ENCODE results near the gene THRAP3. TPM values are rescaled to one million over a fixed set of nuclear protein-coding genes. Genes with fewer than 3 reads are reported as not detected.

THRAP3 gene
- total and polyA plus RNA-seq, 9 of the 15 experiments (the other 6 are each of a cell fraction or from before 2014, with no cell fraction given): 66.2 to 135 (median 113) TPM

DNA sequence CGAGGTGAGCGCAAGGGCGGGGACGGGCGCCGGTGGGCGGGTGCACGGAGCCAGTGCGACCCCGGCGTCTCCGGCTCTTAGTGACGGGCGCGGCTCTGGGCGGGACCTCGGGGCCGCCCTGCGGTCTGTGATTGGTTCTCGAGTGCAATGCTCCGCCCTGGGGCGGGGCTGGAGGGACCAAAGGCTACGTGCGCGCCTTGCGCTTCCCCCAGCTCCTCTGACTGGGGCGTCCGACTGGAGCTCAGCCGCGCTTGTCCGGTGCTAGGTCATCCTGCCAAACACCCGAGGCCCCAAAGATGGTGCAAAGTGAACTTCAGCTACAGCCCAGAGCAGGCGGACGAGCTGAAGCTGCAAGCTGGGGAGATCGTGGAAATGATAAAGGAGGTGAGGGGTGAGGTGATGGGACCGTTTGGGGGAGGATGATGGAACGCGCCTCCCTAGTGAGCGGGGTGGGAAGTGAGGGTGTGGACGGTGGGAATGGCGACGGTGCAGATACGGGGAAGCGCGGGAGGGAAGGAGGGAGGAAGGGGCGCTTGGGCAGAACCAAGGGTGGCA is 82.7 kb downstream of the THRAP3 start:
- H2AFZ ChIP-seq (ENCODE audit: low read depth, low read length): peak overlapping the region; percentile 95
- ATAC-seq: peak; percentile 100
- H3K36me3 ChIP-seq (ENCODE audit: control insufficient read depth, insufficient read depth, low read length): peaks cover 32% of the 10 kb centered on the region
- H3K4me1 ChIP-seq (replicated peaks in 1 of 2; ENCODE audit: control insufficient read depth in 2 of 2, insufficient read depth in 2 of 2, low read length in 2 of 2): peaks cover 4 to 23% of the 10 kb centered on the region in 2 experiments; a peak in 3 of 5 replicates
- H3K9me1 ChIP-seq (ENCODE audit: control insufficient read depth, insufficient read depth, low read length): peaks cover 7% of the 10 kb centered on the region
- DNase-seq (ENCODE audit: extremely low read depth in 1 of 4, low spot score in 3 of 4): peak; percentile 98 to 100 (median 100)
- POLR2A ChIA-PET: interaction anchor here (0.6 to 1.5 kb wide), 13 partner anchors 13 to 722 kb away, joined by 3 to 9 read pairs (median 4); partner anchors contain the start of gene EVA1B
- peak overlapping the region; percentile 95 for H3K4me2 ChIP-seq (ENCODE audit: insufficient read depth, low read length)
- intact Hi-C loops (cut with micrococcal nuclease) (no loop called here), in situ Hi-C loops (cut with MboI) (no loop called here)
- no peaks in the 10 kb centered on the region for H3K27me3 ChIP-seq (ENCODE audit: control insufficient read depth in 2 of 2, insufficient read depth in 2 of 2, low read length in 2 of 2)
- CTCF ChIA-PET (ENCODE audit: low intra/inter-chr PET ratio): no interaction called here
- H3K9me3 ChIP-seq (replicated peaks; ENCODE audit: control insufficient read depth, insufficient read depth, low read depth, low read length): no peaks in the 10 kb centered on the region
- BruUV-seq (replicated peaks): no TSS peak
- H3K27ac ChIP-seq (ENCODE audit: extremely low read depth, low read depth, low read length): no peak overlapping the region; the same call in 1 of the 3 replicates
- H3K4me3 ChIP-seq: peak overlapping the region; percentile 51
- WGBS (ENCODE audit: insufficient coverage, low coverage, missing lambda C conversion rate): 1% methylated on average over 45 of the region's 46 CpGs
- no peaks in the 10 kb centered on the region; the same call in 1 of the 2 replicates for H4K20me1 ChIP-seq (replicated peaks; ENCODE audit: control insufficient read depth, insufficient read depth, low read length)
- peak; percentile 93 for FAIRE-seq
- peak overlapping the region; percentile 46 to 82; a peak in 3 of 4 replicates for H3K9ac ChIP-seq (ENCODE audit: insufficient read depth in 1 of 2, low read depth in 2 of 2, low read length in 2 of 2)
- no peaks in the 10 kb centered on the region for H3K79me2 ChIP-seq (ENCODE audit: control insufficient read depth, insufficient read depth, low read length)
- no peak for TF ChIP-seq MXI1 (IDR thresholded peaks at IDR 0.05; ENCODE audit: low read depth, low read length)
- TF ChIP-seq PTBP1 (IDR thresholded peaks at IDR 0.05; ENCODE audit: low read depth, low read length): no peak
- TF ChIP-seq PHB2 (IDR thresholded peaks at IDR 0.05; ENCODE audit: low read depth): 0 out of 2 replicates have a peak, but pooled peaks have one; percentile 47
- peak; percentile 41 for TF ChIP-seq FOS (IDR thresholded peaks at IDR 0.05; ENCODE audit: extremely low read depth, insufficient read length)
- no peak for TF ChIP-seq CCNT2 (IDR thresholded peaks at IDR 0.05; ENCODE audit: borderline replicate concordance, extremely low read depth, insufficient read length, low read depth, low read length)
- peak; percentile 37; the same call in 1 of the 2 replicates for TF ChIP-seq CC2D1A (IDR thresholded peaks at IDR 0.05)
- TF ChIP-seq GTF2A2 (tag; IDR thresholded peaks at IDR 0.05): no peak
- TF ChIP-seq SUPT5H (IDR thresholded peaks at IDR 0.05): peak; percentile 86
- TF ChIP-seq CHCHD3 (CRISPR knock-in tag; IDR thresholded peaks at IDR 0.05): peak; percentile 60; the same call in 1 of the 2 replicates
- TF ChIP-seq NRF1 (conservative IDR thresholded peaks at IDR 0.05 in 1 of 2, IDR thresholded peaks at IDR 0.05 in 1 of 2): peak; percentile 80 to 84
- TF ChIP-seq ELF4 (CRISPR knock-in tag; IDR thresholded peaks at IDR 0.05): peak; percentile 73; the same call in 1 of the 2 replicates
- TF ChIP-seq, protein P1, sequence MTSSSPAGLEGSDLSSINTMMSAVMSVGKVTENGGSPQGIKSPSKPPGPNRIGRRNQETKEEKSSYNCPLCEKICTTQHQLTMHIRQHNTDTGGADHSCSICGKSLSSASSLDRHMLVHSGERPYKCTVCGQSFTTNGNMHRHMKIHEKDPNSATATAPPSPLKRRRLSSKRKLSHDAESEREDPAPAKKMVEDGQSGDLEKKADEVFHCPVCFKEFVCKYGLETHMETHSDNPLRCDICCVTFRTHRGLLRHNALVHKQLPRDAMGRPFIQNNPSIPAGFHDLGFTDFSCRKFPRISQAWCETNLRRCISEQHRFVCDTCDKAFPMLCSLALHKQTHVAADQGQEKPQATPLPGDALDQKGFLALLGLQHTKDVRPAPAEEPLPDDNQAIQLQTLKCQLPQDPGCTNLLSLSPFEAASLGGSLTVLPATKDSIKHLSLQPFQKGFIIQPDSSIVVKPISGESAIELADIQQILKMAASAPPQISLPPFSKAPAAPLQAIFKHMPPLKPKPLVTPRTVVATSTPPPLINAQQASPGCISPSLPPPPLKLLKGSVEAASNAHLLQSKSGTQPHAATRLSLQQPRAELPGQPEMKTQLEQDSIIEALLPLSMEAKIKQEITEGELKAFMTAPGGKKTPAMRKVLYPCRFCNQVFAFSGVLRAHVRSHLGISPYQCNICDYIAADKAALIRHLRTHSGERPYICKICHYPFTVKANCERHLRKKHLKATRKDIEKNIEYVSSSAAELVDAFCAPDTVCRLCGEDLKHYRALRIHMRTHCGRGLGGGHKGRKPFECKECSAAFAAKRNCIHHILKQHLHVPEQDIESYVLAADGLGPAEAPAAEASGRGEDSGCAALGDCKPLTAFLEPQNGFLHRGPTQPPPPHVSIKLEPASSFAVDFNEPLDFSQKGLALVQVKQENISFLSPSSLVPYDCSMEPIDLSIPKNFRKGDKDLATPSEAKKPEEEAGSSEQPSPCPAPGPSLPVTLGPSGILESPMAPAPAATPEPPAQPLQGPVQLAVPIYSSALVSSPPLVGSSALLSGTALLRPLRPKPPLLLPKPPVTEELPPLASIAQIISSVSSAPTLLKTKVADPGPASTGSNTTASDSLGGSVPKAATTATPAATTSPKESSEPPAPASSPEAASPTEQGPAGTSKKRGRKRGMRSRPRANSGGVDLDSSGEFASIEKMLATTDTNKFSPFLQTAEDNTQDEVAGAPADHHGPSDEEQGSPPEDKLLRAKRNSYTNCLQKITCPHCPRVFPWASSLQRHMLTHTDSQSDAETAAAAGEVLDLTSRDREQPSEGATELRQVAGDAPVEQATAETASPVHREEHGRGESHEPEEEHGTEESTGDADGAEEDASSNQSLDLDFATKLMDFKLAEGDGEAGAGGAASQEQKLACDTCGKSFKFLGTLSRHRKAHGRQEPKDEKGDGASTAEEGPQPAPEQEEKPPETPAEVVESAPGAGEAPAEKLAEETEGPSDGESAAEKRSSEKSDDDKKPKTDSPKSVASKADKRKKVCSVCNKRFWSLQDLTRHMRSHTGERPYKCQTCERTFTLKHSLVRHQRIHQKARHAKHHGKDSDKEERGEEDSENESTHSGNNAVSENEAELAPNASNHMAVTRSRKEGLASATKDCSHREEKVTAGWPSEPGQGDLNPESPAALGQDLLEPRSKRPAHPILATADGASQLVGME (CRISPR knock-in tag; IDR thresholded peaks at IDR 0.05): 0 out of 2 replicates have a peak, but pooled peaks have one; percentile 50
- TF ChIP-seq ATF1 (CRISPR knock-in tag; IDR thresholded peaks at IDR 0.05): no peak
- peak; percentile 76; the same call in 1 of the 2 replicates for TF ChIP-seq ATF1 (tag; IDR thresholded peaks at IDR 0.05)
- TF ChIP-seq ZZZ3 (IDR thresholded peaks at IDR 0.05): no peak
- TF ChIP-seq RBM25 (IDR thresholded peaks at IDR 0.05; ENCODE audit: low read depth, low read length, severe bottlenecking): peak; percentile 75
- no peak for TF ChIP-seq FOSL1 (tag; conservative IDR thresholded peaks at IDR 0.05)
- TF ChIP-seq ZNF347 (CRISPR knock-in tag; IDR thresholded peaks at IDR 0.05; ENCODE audit: low read depth): no peak
- no peak for TF ChIP-seq MED1 (CRISPR knock-in tag; IDR thresholded peaks at IDR 0.05; ENCODE audit: borderline replicate concordance)
- peak; percentile 67 for TF ChIP-seq SP1 (CRISPR knock-in tag; IDR thresholded peaks at IDR 0.05)

All from K562 (cell line).